RPMI7951 (cell line): ENCODE data around the gene UAP1. TPM values are rescaled to one million over a fixed set of nuclear protein-coding genes. Genes with fewer than 3 reads are reported as not detected.

Experiments used
- DNase-seq: peaks from one replicate; pipeline ENCODE4 v3.0.0-alpha.2; 2012; ENCODE audit warnings: low read depth
- total RNA-seq: library from RNA; depleted of rRNA; stranded (reverse); fragments of >200 nt; shearing (Covaris generic); gene quantifications from 2 replicates; pipeline ENCODE4 v1.2.3, GENCODE V29; 2014

UAP1 gene
- total RNA-seq, 1 experiment from 2014 or later: 79.7 TPM

DNA sequence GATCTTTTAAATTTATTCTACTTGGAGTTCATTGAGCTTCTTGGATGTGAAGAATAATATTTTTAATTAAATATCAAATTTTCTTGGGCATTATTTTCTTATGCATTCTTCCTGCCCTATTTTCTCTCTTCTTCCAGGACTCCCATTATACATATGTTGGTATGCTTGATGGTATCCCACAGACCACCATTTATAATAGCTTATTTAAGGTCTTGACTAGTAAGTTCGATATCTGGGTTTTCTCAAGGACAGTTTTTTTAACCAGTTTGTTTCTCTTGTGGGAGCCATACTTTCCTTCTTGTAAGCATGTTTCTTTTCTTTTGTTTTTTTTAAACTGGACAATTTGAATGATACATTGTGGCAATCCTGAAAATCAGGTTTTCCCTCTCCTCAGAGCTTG, 55.3 kb downstream of the UAP1 start:
- DNase-seq: no peak

DNA sequence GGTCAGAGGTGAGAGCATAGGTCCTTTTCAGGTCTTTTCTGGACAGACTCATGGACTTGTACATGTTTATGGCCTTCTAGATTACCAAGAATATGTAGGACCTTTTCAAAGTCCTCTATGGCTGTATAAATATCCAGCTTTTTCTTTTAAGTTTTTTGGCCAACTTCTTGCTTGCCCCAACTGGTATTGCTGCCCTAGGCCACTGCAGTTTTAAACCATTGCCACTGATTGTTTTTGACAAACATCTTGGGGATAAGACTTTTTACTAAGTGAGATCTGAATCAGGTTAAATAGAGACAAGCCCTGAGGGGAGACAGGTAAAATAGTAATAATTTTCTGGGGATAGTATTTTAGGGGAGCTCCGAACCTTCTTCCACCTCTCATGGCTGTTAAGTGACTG, 56.0 kb downstream of the UAP1 start:
- DNase-seq: no peak

DNA sequence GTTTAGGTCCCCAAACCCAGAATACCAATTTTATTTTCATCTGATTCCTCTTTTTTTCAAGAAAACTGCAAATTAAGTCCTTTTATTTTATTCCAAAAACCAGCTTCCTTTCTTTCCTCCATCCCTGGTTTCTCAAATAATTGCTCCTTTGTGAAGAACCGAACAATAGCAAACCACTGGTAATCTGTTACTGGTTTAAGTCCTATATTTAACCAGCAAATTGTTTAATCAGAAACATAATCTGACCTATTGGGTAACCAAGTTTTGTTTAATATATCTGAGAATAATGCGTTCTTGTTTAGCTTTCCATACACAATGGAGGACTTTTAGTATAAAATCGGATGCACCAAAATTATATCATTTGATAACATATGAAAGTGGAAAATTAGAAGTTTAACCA, 57.6 kb downstream of the UAP1 start:
- DNase-seq: no peak

- no peak for DNase-seq
These were observed 59.7 kb downstream of the UAP1 start for GRCh38 chr1:162621256-162621655.

GRCh38 chr1:162625679-162626078, 64.2 kb downstream of the UAP1 start:
- no peak for DNase-seq

GRCh38 chr1:162626094-162626493, 64.6 kb downstream of the UAP1 start:
- no peak for DNase-seq

DNA sequence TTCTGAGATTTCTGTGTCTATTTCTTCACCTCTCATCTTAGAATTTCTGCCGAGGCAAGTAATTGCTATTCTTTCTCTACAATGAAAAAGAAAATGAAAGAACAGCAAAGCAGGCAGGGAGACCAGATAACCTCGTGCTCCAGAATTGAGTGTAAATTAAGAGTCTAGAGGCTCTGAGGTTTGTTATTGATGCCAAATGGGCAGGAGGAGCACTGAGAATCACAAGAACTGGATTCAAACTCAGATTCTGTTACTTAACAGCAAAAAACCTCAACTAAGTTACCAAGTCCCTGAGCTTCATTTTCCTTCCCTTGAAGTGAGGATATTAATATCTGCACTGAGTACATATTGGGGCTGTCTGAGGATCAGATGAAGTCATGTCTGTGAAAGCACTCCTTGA, 65.2 kb downstream of the UAP1 start:
- DNase-seq: no peak

DNA sequence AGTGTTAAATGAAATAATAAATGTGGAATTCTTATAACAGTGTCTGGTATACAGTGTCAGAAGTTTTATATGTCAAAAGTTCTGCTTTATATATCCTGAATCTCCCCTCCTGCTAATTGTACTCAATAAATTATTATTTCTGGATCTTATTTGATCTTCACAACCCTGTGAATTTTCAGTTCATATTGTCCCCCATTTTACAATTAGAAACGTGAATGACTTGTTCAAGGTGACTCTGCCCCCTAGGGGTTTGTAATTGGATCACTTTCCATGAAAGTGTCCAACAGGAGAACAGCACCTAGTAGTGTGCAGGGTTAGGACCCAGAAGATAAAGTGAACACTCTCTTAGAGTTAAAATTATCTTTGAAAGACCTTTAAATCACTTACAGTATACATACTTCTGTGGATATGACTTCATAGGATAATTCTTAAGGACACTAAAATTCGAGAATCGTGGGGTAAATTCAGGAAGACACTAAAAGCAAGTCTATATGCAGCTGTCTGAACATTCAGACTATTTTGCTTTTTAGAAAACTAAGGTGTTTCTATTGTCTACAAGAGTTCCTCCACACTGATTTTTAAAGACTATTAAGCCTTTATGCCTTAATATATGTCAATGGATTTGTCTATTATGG, 66.3 kb downstream of the UAP1 start:
- DNase-seq: peak; percentile 54

DNA sequence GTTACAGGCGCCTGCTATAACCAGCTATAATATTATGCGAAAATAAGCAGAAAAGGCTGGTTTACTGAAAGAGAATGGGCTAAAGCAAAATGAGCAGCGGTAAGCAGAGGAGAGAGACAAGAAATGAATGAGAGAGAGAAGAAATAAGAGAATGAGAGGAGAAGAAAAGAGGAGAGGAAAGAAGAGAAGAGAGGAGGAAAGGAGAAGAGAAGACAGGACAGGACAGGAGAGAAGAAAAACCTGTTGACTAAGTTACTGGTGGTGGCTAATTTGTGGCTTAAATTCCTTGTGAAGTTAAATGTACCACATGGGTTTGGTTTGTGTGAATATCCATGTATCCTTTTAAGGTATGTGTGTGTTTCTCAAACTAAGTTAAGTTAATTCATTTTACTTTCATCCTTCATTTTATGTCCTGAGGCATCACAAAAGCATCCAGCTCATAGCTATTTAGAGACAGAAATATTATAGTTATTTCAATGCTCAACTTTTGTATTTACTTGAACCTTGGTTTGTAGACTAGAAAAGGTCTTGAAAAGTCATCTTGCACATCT, 67.6 kb downstream of the UAP1 start:
- DNase-seq: no peak

DNA sequence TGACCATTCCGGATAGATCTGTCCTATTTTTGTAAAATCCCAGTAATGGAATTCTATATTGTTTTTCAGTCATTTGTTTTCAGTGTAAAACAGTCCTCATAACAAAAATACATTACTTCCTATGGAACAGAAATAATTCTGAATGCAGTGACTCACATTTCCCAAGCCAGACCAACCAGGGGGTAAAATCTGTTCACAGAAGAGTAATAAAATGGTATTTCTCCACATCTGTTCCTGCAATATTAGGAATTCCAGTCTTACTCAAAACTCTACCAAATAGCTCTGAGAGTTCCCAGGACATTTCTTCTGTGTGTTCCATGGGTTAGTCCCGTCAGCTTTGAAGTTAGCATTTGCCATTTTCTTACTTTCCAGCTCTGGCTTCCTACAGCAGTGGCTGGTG, 68.1 kb downstream of the UAP1 start:
- peak; percentile 69 for DNase-seq

DNA sequence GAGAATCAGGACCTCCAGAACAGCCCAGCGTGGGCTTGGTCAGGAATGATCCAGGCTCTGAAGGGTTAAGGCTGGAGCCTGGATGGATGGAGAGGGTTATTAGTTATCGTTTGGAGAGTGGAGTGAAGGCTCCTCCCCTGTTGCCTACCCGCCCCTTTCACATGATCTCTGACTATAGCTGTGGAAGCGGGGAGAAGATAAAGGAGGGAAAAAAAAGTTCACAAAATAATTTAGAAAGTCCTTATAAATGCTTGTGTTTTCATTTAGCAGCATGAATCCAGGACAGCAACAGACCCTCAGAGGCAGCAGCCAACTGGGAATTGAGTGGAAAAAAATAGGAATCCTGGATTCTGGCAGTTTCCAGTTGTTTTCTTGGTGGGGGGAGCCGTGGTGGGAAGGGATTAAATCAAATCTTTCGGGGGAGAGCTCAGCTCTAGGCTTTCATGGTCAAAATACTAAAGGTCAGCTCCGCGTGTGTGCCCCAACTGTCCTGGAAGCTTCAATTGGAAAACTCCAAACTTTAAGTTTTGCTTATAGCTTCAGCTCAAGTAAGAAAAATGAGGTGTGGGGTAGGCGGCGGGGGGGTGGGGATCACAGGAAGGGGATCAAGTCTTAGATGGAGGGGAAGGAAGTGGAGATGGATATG, 70.1 kb downstream of the UAP1 start:
- peak; percentile 77 for DNase-seq

- DNase-seq: peak; percentile 97
These were observed 70.7 kb downstream of the UAP1 start, which contains the start of gene DDR2 for GRCh38 chr1:162632217-162632666. TSS of gene DDR2 (plus strand) at chr1:162632464. CDS start at chr1:162719064, 86,600 bp downstream.

DNA sequence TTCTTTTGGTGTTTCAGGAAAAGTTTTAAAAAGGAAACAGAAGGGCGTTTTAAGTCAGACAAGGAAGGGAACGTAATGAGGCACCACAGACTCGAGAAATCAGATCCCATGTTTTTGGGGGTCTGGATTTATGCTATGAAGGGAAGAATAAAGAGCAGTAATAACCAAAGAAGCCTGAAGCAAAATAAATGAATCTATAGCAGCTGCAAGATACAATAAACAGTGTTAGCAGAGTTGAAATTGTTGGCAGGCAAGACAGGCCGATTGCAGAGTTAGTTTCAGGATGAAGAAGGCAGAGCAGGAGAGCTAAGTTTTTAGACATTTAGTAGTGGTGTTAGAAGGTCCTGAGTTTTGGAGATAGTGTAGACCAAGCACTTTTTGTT, 71.2 kb downstream of the UAP1 start:
- peak; percentile 35 for DNase-seq

- peak; percentile 67 for DNase-seq
These were observed 71.7 kb downstream of the UAP1 start for GRCh38 chr1:162633081-162633762.

DNA sequence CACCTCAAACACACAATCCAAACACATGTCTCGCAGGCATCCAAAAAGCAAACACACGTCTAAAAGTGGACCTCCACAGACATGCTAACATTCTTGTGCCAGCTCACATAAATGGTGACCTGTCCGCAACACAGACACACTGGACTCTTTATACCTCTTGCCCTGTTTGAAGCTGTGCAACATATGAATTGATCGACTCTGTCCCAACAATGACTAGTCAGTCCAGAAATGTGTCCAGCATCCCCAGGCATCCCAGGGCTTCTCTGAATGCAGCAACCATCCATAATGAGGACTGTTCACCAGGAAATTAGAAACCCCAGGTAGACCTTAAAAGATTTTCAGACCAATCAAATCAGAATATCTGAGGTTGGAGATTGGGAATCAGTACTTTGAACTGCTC, 73.9 kb downstream of the UAP1 start:
- DNase-seq: no peak

DNA sequence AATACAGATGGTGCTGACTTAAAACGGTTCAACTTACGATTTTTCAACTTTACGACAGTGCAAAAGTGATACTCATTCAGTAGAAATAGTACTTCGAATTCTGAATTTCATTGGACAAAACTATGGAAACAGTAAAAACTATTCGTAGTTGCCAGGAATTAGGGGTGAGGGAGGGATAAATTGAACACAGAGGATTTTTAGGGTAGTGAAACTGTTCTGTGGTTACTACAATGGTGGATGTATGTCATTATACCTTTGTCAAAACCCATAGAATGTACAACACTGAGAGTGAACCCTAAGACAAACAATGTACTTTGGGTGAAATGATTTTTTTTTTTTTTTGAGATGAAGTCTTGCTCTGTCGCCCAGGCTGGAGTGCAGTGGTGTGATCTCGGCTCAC, 78.2 kb downstream of the UAP1 start:
- no peak for DNase-seq

DNA sequence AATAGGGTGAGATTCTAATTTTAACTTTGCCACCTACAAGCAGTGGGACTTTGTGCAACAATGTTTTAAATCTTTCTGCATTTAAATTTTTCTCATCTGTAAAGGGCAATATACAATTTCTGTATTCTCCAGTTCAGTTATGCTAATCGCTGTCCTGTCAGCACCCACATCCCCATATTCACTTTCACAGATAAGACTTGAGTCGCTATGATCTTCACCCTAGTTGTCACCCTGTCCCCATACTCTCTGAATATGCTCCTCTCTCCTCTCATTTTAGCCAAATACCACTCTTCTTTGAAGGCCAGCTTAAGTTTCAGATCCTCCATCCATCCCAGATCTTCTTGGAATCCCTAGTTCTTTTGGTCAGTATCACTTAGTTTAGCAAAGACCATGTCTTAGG, 79.6 kb downstream of the UAP1 start:
- no peak for DNase-seq

DNA sequence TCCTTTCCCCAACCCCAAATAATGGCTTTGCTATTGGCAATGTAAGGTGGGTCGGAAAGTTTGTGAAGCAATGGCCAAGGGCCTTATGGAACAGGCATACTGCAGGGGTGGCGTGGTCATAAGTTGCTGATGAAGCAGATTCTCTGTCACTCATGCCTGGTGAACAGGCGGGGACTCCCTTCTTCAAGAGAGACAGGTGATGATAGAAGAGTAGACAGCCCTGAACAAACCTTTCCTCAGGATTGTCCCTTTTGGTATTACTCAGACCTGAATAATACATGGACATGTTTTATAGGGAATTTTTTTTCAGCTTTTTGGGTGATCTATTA, 83.4 kb downstream of the UAP1 start:
- DNase-seq: no peak

GRCh38 chr1:162645666-162646065, 84.1 kb downstream of the UAP1 start:
- DNase-seq: no peak

- DNase-seq: no peak
These were observed 88.1 kb downstream of the UAP1 start for GRCh38 chr1:162649583-162649982.
